Suprapubic skin (tissue), 3 donors: ENCODE data around the gene ITFG2.

ENCODE experiments used
- POLR2A ChIP-seq, 2 donors: fragments of 450-650 bp; IDR thresholded peaks; one replicate each; pipeline ENCODE4 v1.6.1; 2017; ENCODE audit warnings: antibody characterized with exemption in 2 of 2, mild to moderate bottlenecking in 2 of 2, moderate library complexity in 2 of 2
- TF ChIP-seq, protein P1 (sequence below), 2 donors: fragments of 200-600 bp in 1 of 2; fragments of 450-650 bp in 1 of 2; sonication (generic) in 1 of 2; IDR thresholded peaks; one replicate each; pipeline ENCODE4 v1.5.1; 2016 to 2019; ENCODE audit warnings: antibody characterized with exemption in 2 of 2, mild to moderate bottlenecking in 1 of 2, moderate library complexity in 1 of 2

GRCh38 chr12:2775431-2775830 lies 37.0 kb upstream of the ITFG2 start:
- TF ChIP-seq, protein P1, sequence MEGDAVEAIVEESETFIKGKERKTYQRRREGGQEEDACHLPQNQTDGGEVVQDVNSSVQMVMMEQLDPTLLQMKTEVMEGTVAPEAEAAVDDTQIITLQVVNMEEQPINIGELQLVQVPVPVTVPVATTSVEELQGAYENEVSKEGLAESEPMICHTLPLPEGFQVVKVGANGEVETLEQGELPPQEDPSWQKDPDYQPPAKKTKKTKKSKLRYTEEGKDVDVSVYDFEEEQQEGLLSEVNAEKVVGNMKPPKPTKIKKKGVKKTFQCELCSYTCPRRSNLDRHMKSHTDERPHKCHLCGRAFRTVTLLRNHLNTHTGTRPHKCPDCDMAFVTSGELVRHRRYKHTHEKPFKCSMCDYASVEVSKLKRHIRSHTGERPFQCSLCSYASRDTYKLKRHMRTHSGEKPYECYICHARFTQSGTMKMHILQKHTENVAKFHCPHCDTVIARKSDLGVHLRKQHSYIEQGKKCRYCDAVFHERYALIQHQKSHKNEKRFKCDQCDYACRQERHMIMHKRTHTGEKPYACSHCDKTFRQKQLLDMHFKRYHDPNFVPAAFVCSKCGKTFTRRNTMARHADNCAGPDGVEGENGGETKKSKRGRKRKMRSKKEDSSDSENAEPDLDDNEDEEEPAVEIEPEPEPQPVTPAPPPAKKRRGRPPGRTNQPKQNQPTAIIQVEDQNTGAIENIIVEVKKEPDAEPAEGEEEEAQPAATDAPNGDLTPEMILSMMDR (IDR thresholded peaks at IDR 0.05), result no peak
- TF ChIP-seq POLR2A (IDR thresholded peaks at IDR 0.05), result no peak
